ENCODE results near the gene MRAS. TPM values are rescaled to one million over a fixed set of nuclear protein-coding genes. Genes with fewer than 3 reads are reported as not detected.

The MRAS gene
- total and polyA plus RNA-seq, 2 of the 13 experiments (the other 11 are each of a cell fraction or from before 2014, with no cell fraction given): 8.8 to 36.2 TPM

- no peak for TF ChIP-seq ATAD3A (CRISPR knock-in tag; IDR thresholded peaks at IDR 0.05)
- peak; percentile 98 for TF ChIP-seq RFX3 (CRISPR knock-in tag; IDR thresholded peaks at IDR 0.05)
- TF ChIP-seq SALL1 (CRISPR knock-in tag; IDR thresholded peaks at IDR 0.05): peak; percentile 58
- 0 out of 2 replicates have a peak, but pooled peaks have one; percentile 44 for TF ChIP-seq ZBTB3 (CRISPR knock-in tag; IDR thresholded peaks at IDR 0.05; ENCODE audit: borderline replicate concordance, low read depth)
- no peak for TF ChIP-seq ZNF761 (CRISPR knock-in tag; conservative IDR thresholded peaks at IDR 0.05)
- TF ChIP-seq YY1 (IDR thresholded peaks at IDR 0.05; ENCODE audit: insufficient read depth, insufficient replicate concordance, low read depth, low read length): no peak
- no peak for TF ChIP-seq ZBTB14 (CRISPR knock-in tag; IDR thresholded peaks at IDR 0.05)
- TF ChIP-seq ZKSCAN1 (IDR thresholded peaks at IDR 0.05; ENCODE audit: low read length): no peak
Measured at GRCh38 chr3:138329127-138329983, 19.0 kb upstream of the MRAS start, which contains the start of gene NME9 (continued).

- FAIRE-seq: no peak
- no TSS peak for BruUV-seq (replicated peaks)
- POLR2A ChIA-PET: no interaction called here
- Histone ChIP-seq H2AFZ (ENCODE audit: low read length) (no peak overlapping the region), H3K9me3 (ENCODE audit: low read length) (no peaks in the 10 kb centered on the region), H3K4me1 (ENCODE audit: insufficient read depth, low read length) (peaks cover 14% of the 10 kb centered on the region), H4K20me1 (ENCODE audit: insufficient read depth, low read length) (no peaks in the 10 kb centered on the region), H3K9ac (ENCODE audit: insufficient read depth, low read depth, low read length) (no peak overlapping the region), H3K4me3 (replicated peaks in 1 of 3; ENCODE audit: insufficient read depth in 1 of 3, low read depth in 2 of 3, low read length in 3 of 3) (peak overlapping the region in 2 of 3 experiments; percentile 64 to 71; a peak in 3 of 6 replicates), H3K79me2 (ENCODE audit: insufficient read depth, low read length) (no peaks in the 10 kb centered on the region), H3K36me3 (replicated peaks in 1 of 2; ENCODE audit: control insufficient read depth in 1 of 2, insufficient read depth in 2 of 2, low read length in 2 of 2) (no peaks in the 10 kb centered on the region), H3K27me3 (ENCODE audit: control insufficient read depth in 1 of 2, insufficient read depth in 2 of 2, low read length in 2 of 2) (no peaks in the 10 kb centered on the region), H3K27ac (ENCODE audit: extremely low read length, insufficient read depth, low read length) (no peak overlapping the region), H3K4me2 (ENCODE audit: low read depth, low read length) (peak overlapping the region; percentile 89)
- no peak for DNase-seq (ENCODE audit: low spot score)
- CTCF ChIA-PET (ENCODE audit: low intra/inter-chr PET ratio, low total read pairs): no interaction called here
- no peak for ATAC-seq
- in situ Hi-C loops (cut with HindIII; ENCODE audit: extremely low pct_ligation_motif_present, low pct_unique_long_range_greater_than_20kb) (loop anchor here (10.0 kb wide), 1 partner anchor 145 kb away; the partner anchor contains the start of gene ARMC8), intact Hi-C loops (cut with micrococcal nuclease; ENCODE audit: unreplicated experiment) (loop anchor here (1.0 to 5.0 kb wide), 4 partner anchors 63 to 262 kb away; no protein-coding TSS in a partner anchor)
- WGBS (ENCODE audit: low lambda C conversion rate): 10% methylated on average over 4 of the region's 7 CpGs
- TF ChIP-seq ZNF414 (CRISPR knock-in tag; IDR thresholded peaks at IDR 0.05): no peak
- no peak for TF ChIP-seq ZNF263 (CRISPR knock-in tag; IDR thresholded peaks at IDR 0.05)
- no peak for TF ChIP-seq NFKB2 (CRISPR knock-in tag; IDR thresholded peaks at IDR 0.05; ENCODE audit: borderline replicate concordance)
- TF ChIP-seq PHB2 (IDR thresholded peaks at IDR 0.05; ENCODE audit: partially characterized antibody): no peak
- no peak for TF ChIP-seq NKX3-1 (CRISPR knock-in tag; IDR thresholded peaks at IDR 0.05)
- TF ChIP-seq HNF4G (IDR thresholded peaks at IDR 0.05; ENCODE audit: borderline replicate concordance, low read depth, low read length): no peak
- 0 out of 2 replicates have a peak, but pooled peaks have one; percentile 5 for TF ChIP-seq HNF4G (CRISPR knock-in tag; IDR thresholded peaks at IDR 0.05; ENCODE audit: borderline replicate concordance, low read depth)
- no peak for TF ChIP-seq ZNF232 (CRISPR knock-in tag; IDR thresholded peaks at IDR 0.05; ENCODE audit: borderline replicate concordance)
- no peak for TF ChIP-seq ZSCAN30 (CRISPR knock-in tag; IDR thresholded peaks at IDR 0.05)
- TF ChIP-seq ZNF274 (CRISPR knock-in tag; IDR thresholded peaks at IDR 0.05): no peak
- TF ChIP-seq ZFP91 (CRISPR knock-in tag; IDR thresholded peaks at IDR 0.05; ENCODE audit: borderline replicate concordance): peak; percentile 22; the same call in 1 of the 2 replicates
Measured at GRCh38 chr3:138329984-138330293, 18.4 kb upstream of the MRAS start.
